ENCODE results near the gene GDE1.

The GDE1 gene

GRCh38 chr16:19524616-19525384, 2.9 kb upstream of the GDE1 start:
- intact Hi-C loops (cut with DNase I): loop anchor here (1.0 kb wide), 1 partner anchor 31 kb away; the partner anchor contains the start of gene VPS35L
- no peak for DNase-seq

GRCh38 chr16:19524356-19524615, 2.4 kb upstream of the GDE1 start:
- intact Hi-C loops (cut with DNase I): loop anchor here (1.0 kb wide), 1 partner anchor 31 kb away; the partner anchor contains the start of gene VPS35L
- peak in 1 of 10 donors; percentile 30 for DNase-seq

- intact Hi-C loops (cut with DNase I): loop anchor here (1.0 kb wide), 1 partner anchor 32 kb away; the partner anchor contains the start of gene VPS35L
Observed at GRCh38 chr16:19523559-19524355, 1.9 kb upstream of the GDE1 start, which contains the start of gene CCP110. CCP110 (plus strand) TSS chr16:19523942; CDS start chr16:19527882, 3,940 bp downstream.

GRCh38 chr16:19523184-19523558, 1.3 kb upstream of the GDE1 start:
- intact Hi-C loops (cut with DNase I): no loop called here
- peak in 1 of 10 donors; percentile 78 for DNase-seq

More at GRCh38 chr16:19523559-19524355, 1.9 kb upstream of the GDE1 start, which contains the start of gene CCP110:
- peak; percentile 98 to 100 (median 99) for DNase-seq

GRCh38 chr16:19522760-19523159, 862 bp upstream of the GDE1 start:
- DNase-seq: no peak
- intact Hi-C loops (cut with DNase I): no loop called here

- DNase-seq: no peak
- intact Hi-C loops (cut with DNase I): no loop called here
Observed at GRCh38 chr16:19522397-19522732, 467 bp upstream of the GDE1 start.

GRCh38 chr16:19520861-19521331, 1.0 kb downstream of the GDE1 start:
- DNase-seq: no peak
- intact Hi-C loops (cut with DNase I): no loop called here

- intact Hi-C loops (cut with DNase I): no loop called here
- DNase-seq: no peak
Observed at GRCh38 chr16:19518388-19518787, 3.5 kb downstream of the GDE1 start.

GRCh38 chr16:19517424-19518089, 4.3 kb downstream of the GDE1 start:
- intact Hi-C loops (cut with DNase I): no loop called here

GRCh38 chr16:19515757-19516156, 6.1 kb downstream of the GDE1 start:
- no peak for DNase-seq
- intact Hi-C loops (cut with DNase I): no loop called here

More at GRCh38 chr16:19517424-19518089, 4.3 kb downstream of the GDE1 start:
- no peak for DNase-seq

- intact Hi-C loops (cut with DNase I): no loop called here
- DNase-seq: no peak
Observed at GRCh38 chr16:19513377-19514053, 8.4 kb downstream of the GDE1 start.

- intact Hi-C loops (cut with DNase I): no loop called here
- DNase-seq: no peak
Observed at GRCh38 chr16:19512297-19512696, 9.6 kb downstream of the GDE1 start.

- no peak for DNase-seq
- intact Hi-C loops (cut with DNase I): loop anchor here (10.0 kb wide), 1 partner anchor 123 kb away; no protein-coding TSS in a partner anchor
Observed at GRCh38 chr16:19507867-19508266, 14.0 kb downstream of the GDE1 start.

GRCh38 chr16:19506965-19507364, 14.9 kb downstream of the GDE1 start:
- intact Hi-C loops (cut with DNase I): loop anchor here (10.0 kb wide), 1 partner anchor 122 kb away; no protein-coding TSS in a partner anchor

GRCh38 chr16:19505600-19506303, 16.1 kb downstream of the GDE1 start:
- DNase-seq: no peak
- intact Hi-C loops (cut with DNase I): loop anchor here (10.0 kb wide), 1 partner anchor 121 kb away; no protein-coding TSS in a partner anchor

More at GRCh38 chr16:19506965-19507364, 14.9 kb downstream of the GDE1 start:
- DNase-seq: no peak

- intact Hi-C loops (cut with DNase I): loop anchor here (10.0 kb wide), 1 partner anchor 119 kb away; no protein-coding TSS in a partner anchor
- no peak for DNase-seq
Observed at GRCh38 chr16:19503461-19504075, 18.3 kb downstream of the GDE1 start.

GRCh38 chr16:19502395-19503131, 19.3 kb downstream of the GDE1 start:
- intact Hi-C loops (cut with DNase I): loop anchor here (1.0 to 10.0 kb wide), 2 partner anchors 118 to 416 kb away; no protein-coding TSS in a partner anchor

GRCh38 chr16:19499481-19499880, 22.4 kb downstream of the GDE1 start:
- no peak for DNase-seq
- intact Hi-C loops (cut with DNase I): no loop called here

More at GRCh38 chr16:19502395-19503131, 19.3 kb downstream of the GDE1 start:
- DNase-seq: peak in 8 of 10 donors; percentile 53 to 94 (median 82)
